Sigmoid colon (tissue), 3 donors: ENCODE results near the gene DCC.

Source experiments
- POLR2A ChIP-seq, 2 donors: fragments of 450-650 bp; IDR thresholded peaks; one replicate each; pipeline ENCODE4 v1.6.1; 2016; ENCODE audit warnings: antibody characterized with exemption in 2 of 2, mild to moderate bottlenecking in 2 of 2, moderate library complexity in 2 of 2
- TF ChIP-seq, protein P1 (sequence below), 4 experiments: fragments of 450-650 bp in 3 of 4; fragments of 200-600 bp in 1 of 4; IDR thresholded peaks; one replicate each; pipeline ENCODE4 v1.5.1; 2016 to 2019; ENCODE audit warnings: antibody characterized with exemption in 4 of 4, mild to moderate bottlenecking in 3 of 4, moderate library complexity in 2 of 4

DNA sequence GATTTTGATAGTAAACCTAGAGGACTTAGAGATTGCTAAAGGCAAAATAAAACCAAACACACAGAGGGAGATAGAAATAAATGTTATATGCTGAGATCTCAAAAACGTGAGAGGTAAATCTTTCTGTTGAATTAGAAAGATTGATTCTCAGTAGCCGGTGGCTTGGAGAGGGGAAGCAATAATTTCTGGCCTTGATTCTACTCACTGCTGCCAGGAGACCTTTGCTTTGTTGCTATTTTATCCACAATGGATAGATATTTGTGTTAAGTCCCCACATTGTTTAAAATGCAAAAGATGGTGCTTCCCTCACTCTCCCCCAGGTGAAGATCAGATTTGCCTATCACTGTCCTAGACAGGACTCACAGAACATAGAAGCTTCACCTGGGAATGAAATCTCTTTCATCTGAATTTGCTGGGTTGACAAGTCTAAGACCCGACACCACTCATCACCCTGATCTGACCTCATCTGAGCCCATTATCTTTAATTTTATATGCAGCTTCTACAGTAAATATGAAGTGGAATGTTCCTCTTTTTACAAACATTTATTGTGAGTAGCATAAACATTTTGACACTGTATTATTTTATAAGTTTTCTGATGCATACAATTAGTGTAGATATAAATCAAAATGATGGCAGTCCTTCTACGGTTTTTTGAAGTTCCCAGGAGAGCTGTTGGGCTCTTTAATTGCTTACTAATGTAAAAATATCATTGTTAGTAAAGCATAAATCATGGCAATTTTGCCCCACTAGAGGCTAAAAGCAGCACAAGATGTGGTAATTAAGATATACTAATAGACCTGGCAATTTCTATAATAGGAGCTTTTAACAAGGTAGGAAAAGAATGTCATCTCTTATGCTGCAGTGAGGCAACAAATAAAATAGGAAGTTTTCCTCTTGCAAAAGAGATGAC, 149.7 kb downstream of the DCC start:
- TF ChIP-seq, protein P1, sequence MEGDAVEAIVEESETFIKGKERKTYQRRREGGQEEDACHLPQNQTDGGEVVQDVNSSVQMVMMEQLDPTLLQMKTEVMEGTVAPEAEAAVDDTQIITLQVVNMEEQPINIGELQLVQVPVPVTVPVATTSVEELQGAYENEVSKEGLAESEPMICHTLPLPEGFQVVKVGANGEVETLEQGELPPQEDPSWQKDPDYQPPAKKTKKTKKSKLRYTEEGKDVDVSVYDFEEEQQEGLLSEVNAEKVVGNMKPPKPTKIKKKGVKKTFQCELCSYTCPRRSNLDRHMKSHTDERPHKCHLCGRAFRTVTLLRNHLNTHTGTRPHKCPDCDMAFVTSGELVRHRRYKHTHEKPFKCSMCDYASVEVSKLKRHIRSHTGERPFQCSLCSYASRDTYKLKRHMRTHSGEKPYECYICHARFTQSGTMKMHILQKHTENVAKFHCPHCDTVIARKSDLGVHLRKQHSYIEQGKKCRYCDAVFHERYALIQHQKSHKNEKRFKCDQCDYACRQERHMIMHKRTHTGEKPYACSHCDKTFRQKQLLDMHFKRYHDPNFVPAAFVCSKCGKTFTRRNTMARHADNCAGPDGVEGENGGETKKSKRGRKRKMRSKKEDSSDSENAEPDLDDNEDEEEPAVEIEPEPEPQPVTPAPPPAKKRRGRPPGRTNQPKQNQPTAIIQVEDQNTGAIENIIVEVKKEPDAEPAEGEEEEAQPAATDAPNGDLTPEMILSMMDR (IDR thresholded peaks at IDR 0.05), result no peak
- no peak for TF ChIP-seq POLR2A (IDR thresholded peaks at IDR 0.05)
